ENCODE measurements around the gene USE1. TPM values are rescaled to one million over a fixed set of nuclear protein-coding genes. Genes with fewer than 3 reads are reported as not detected.

Gene USE1
- total RNA-seq, 1 donor from 2014 or later = 32.0 TPM

GRCh38 chr19:17244618-17245534 lies 29.7 kb downstream of the USE1 start:
- peak; percentile 6 to 12 for ATAC-seq
- H3K27ac ChIP-seq = peak overlapping the region; percentile 79
- H3K27me3 ChIP-seq (ENCODE audit: low read depth) = no peaks in the 10 kb centered on the region
- intact Hi-C loops (cut with DNase I) = no loop called here
- TF ChIP-seq CTCF (IDR thresholded peaks at IDR 0.05) = no peak
- H3K4me1 ChIP-seq = peaks cover 52% of the 10 kb centered on the region
- H3K9me3 ChIP-seq = no peaks in the 10 kb centered on the region
- peak overlapping the region; percentile 89 for H3K4me3 ChIP-seq
- peaks cover 2% of the 10 kb centered on the region for H3K36me3 ChIP-seq
- peak; percentile 74 for DNase-seq

- H3K9me3 ChIP-seq = no peaks in the 10 kb centered on the region
- peak within 1 kb of the TSS; percentile 89 for H3K4me3 ChIP-seq
- DNase-seq (no peak), ATAC-seq (no peak)
- H3K4me1 ChIP-seq = peaks cover 45% of the 10 kb centered on the region
- no peak for TF ChIP-seq CTCF (IDR thresholded peaks at IDR 0.05)
- H3K27me3 ChIP-seq (ENCODE audit: low read depth) = no peaks in the 10 kb centered on the region
- H3K27ac ChIP-seq = peak within 1 kb of the TSS; percentile 79
- no peaks in the 10 kb centered on the region for H3K36me3 ChIP-seq
- intact Hi-C loops (cut with DNase I) = no loop called here
These were observed 30.4 kb downstream of the USE1 start, which contains the start of gene NR2F6 for GRCh38 chr19:17245535-17245984. NR2F6 (minus strand) TSS chr19:17245919; CDS start chr19:17245220, 699 bp downstream.

GRCh38 chr19:17246681-17247425 lies 31.7 kb downstream of the USE1 start:
- Histone ChIP-seq H3K4me3 (peak overlapping the region; percentile 53), H3K36me3 (peaks cover 3% of the 10 kb centered on the region), H3K4me1 (peaks cover 34% of the 10 kb centered on the region), H3K9me3 (no peaks in the 10 kb centered on the region), H3K27me3 (ENCODE audit: low read depth) (no peaks in the 10 kb centered on the region), H3K27ac (peak overlapping the region; percentile 78)
- DNase-seq = peak; percentile 66
- no peak for TF ChIP-seq CTCF (IDR thresholded peaks at IDR 0.05)
- peak; percentile 6 to 18 for ATAC-seq
- intact Hi-C loops (cut with DNase I) = no loop called here

GRCh38 chr19:17248011-17248776 lies 33.0 kb downstream of the USE1 start:
- no peak for DNase-seq
- TF ChIP-seq CTCF (IDR thresholded peaks at IDR 0.05) = no peak
- Histone ChIP-seq H3K9me3 (no peaks in the 10 kb centered on the region), H3K27me3 (ENCODE audit: low read depth) (no peaks in the 10 kb centered on the region), H3K36me3 (peaks cover 10% of the 10 kb centered on the region), H3K4me3 (no peak overlapping the region), H3K4me1 (peaks cover 21% of the 10 kb centered on the region), H3K27ac (peak overlapping the region; percentile 49)
- no peak for ATAC-seq
- intact Hi-C loops (cut with DNase I) = no loop called here

Data from lower lobe of right lung (tissue), 2 donors.